SU-DHL-6 (cell line): ENCODE data around the gene ALDOA.

Source experiments
- H2AFZ ChIP-seq: fragments of 200-600 bp; sonication (generic); 2 replicates; pipeline ENCODE4 v1.6.1; 2014; ENCODE audit warnings: low read depth, mild to moderate bottlenecking, moderate library complexity, mixed read lengths, antibody characterized with exemption, low read length; ENCODE audit not compliant: severe bottlenecking
- H3F3A ChIP-seq: fragments of 200-600 bp; shearing (Covaris generic); 2 replicates; pipeline ENCODE4 v1.6.0; 2016; ENCODE audit warnings: antibody characterized with exemption, mild to moderate bottlenecking; ENCODE audit not compliant: insufficient read depth
- H3K27ac ChIP-seq: fragments of 200-600 bp; sonication (generic); 2 replicates; pipeline ENCODE4 v1.5.1; 2016; ENCODE audit warnings: low read depth, mild to moderate bottlenecking, low read length, moderate library complexity, mixed read lengths
- H3K27me3 ChIP-seq: fragments of 200-600 bp; sonication (generic), shearing (Covaris generic); 2 replicates; pipeline ENCODE4 v1.6.0; 2014; ENCODE audit warnings: mild to moderate bottlenecking, low read length
- H3K36me3 ChIP-seq: fragments of 200-600 bp; sonication (generic); 2 replicates; pipeline ENCODE4 v1.6.1; 2014; ENCODE audit warnings: mild to moderate bottlenecking, low read length, mixed read lengths
- H3K4me2 ChIP-seq: fragments of 300-600, 200-600 bp; shearing (Covaris generic), sonication (generic); 2 replicates; pipeline ENCODE4 v1.6.0; 2014; ENCODE audit warnings: low read length, low read depth, mild to moderate bottlenecking; ENCODE audit not compliant: poor library complexity, severe bottlenecking
- H3K4me3 ChIP-seq: fragments of 200-600 bp; sonication (generic); 2 replicates; pipeline ENCODE4 v1.5.1; 2014; ENCODE audit warnings: antibody characterized with exemption, low read length, mild to moderate bottlenecking, mixed read lengths; ENCODE audit not compliant: insufficient read depth, poor library complexity, severe bottlenecking
- H3K79me2 ChIP-seq: fragments of 200-600 bp; sonication (generic); 2 replicates; pipeline ENCODE4 v1.6.1; 2014; ENCODE audit warnings: mild to moderate bottlenecking, low read length, moderate library complexity; ENCODE audit not compliant: insufficient read depth
- H3K9ac ChIP-seq: fragments of 200-600 bp; sonication (generic); 2 replicates; pipeline ENCODE4 v1.7.0; 2014; ENCODE audit warnings: mild to moderate bottlenecking, low read length
- H3K9me2 ChIP-seq: fragments of 200-600 bp; sonication (generic); replicated peaks from 2 replicates; pipeline ENCODE4 v1.6.1; 2014; ENCODE audit warnings: low read length; ENCODE audit not compliant: insufficient read depth
- H3K9me3 ChIP-seq: fragments of 200-600 bp; sonication (generic); 2 replicates; pipeline ENCODE4 v1.6.1; 2014; ENCODE audit warnings: low read length, mixed read lengths; ENCODE audit not compliant: insufficient read depth
- H4K20me1 ChIP-seq: fragments of 200-600 bp; sonication (generic); 2 replicates; pipeline ENCODE4 v1.6.1; 2014; ENCODE audit warnings: low read depth, mild to moderate bottlenecking, antibody characterized with exemption, low read length, moderate library complexity, mixed read lengths
- EZH2phosphoT487 ChIP-seq: fragments of 200-600 bp; sonication (generic), shearing (Covaris generic); conservative IDR thresholded peaks from 2 replicates; pipeline ENCODE4 v1.6.1; 2018; ENCODE audit warnings: mild to moderate bottlenecking, antibody characterized with exemption, low read length, moderate library complexity, mixed read lengths
- TF ChIP-seq, protein P1 (sequence below): fragments of 200-600 bp; sonication (generic); IDR thresholded peaks from one replicate; pipeline ENCODE4 v1.5.1; 2017; ENCODE audit warnings: antibody characterized with exemption, mild to moderate bottlenecking, low read length, moderate library complexity; ENCODE audit not compliant: insufficient read depth, poor library complexity, severe bottlenecking

ALDOA gene

GRCh38 chr16:30054451-30054850 lies 11.1 kb upstream of the ALDOA start:
- TF ChIP-seq, protein P1, sequence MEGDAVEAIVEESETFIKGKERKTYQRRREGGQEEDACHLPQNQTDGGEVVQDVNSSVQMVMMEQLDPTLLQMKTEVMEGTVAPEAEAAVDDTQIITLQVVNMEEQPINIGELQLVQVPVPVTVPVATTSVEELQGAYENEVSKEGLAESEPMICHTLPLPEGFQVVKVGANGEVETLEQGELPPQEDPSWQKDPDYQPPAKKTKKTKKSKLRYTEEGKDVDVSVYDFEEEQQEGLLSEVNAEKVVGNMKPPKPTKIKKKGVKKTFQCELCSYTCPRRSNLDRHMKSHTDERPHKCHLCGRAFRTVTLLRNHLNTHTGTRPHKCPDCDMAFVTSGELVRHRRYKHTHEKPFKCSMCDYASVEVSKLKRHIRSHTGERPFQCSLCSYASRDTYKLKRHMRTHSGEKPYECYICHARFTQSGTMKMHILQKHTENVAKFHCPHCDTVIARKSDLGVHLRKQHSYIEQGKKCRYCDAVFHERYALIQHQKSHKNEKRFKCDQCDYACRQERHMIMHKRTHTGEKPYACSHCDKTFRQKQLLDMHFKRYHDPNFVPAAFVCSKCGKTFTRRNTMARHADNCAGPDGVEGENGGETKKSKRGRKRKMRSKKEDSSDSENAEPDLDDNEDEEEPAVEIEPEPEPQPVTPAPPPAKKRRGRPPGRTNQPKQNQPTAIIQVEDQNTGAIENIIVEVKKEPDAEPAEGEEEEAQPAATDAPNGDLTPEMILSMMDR, result no peak
- no peak for TF ChIP-seq EZH2phosphoT487
- no peak overlapping the region for H3K9ac ChIP-seq

GRCh38 chr16:30054959-30055553 lies 10.5 kb upstream of the ALDOA start:
- no peak overlapping the region for H3K9ac ChIP-seq
- H3K36me3 ChIP-seq, result no peaks in the 10 kb centered on the region
- H4K20me1 ChIP-seq, result no peaks in the 10 kb centered on the region
- no peak overlapping the region for H2AFZ ChIP-seq
- H3F3A ChIP-seq, result no peaks in the 10 kb centered on the region; the same call in 1 of the 2 replicates
- H3K4me3 ChIP-seq, result no peak overlapping the region
- no peak overlapping the region for H3K27ac ChIP-seq
- no peaks in the 10 kb centered on the region for H3K9me2 ChIP-seq
- H3K9me3 ChIP-seq, result no peaks in the 10 kb centered on the region
- H3K4me2 ChIP-seq, result no peak overlapping the region
- TF ChIP-seq, protein P1, result peak; percentile 71
- TF ChIP-seq EZH2phosphoT487, result no peak
- no peaks in the 10 kb centered on the region for H3K27me3 ChIP-seq
- H3K79me2 ChIP-seq, result no peaks in the 10 kb centered on the region

More at GRCh38 chr16:30054451-30054850, 11.1 kb upstream of the ALDOA start:
- Histone ChIP-seq H2AFZ (no peak overlapping the region), H3F3A (no peaks in the 10 kb centered on the region; the same call in 1 of the 2 replicates), H3K27ac (no peak overlapping the region), H3K9me2 (no peaks in the 10 kb centered on the region), H3K4me2 (no peak overlapping the region), H3K27me3 (no peaks in the 10 kb centered on the region), H3K79me2 (no peaks in the 10 kb centered on the region), H4K20me1 (no peaks in the 10 kb centered on the region), H3K4me3 (no peak overlapping the region), H3K9me3 (no peaks in the 10 kb centered on the region), H3K36me3 (no peaks in the 10 kb centered on the region)

DNA sequence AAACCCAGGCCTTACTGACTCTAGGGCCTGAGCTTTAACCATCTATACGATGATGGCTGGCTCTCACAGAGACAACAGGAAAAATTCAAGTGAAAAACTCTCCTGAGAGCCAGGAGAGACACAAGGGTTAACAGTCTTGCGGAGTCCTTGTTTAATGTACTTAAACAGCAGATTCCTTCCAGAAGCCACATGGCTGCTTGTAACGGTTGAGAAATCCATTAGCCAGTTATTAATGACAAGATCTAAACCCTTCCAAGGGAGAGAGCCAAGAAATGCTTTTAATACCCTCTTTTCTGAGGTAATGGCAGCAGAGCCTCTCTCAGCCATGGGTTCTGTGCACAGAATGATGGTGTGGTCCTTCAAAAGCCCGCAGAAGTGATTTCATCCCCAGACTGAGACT lies 5.2 kb upstream of the ALDOA start:
- Histone ChIP-seq H3K27me3 (no peaks in the 10 kb centered on the region), H3K9me3 (no peaks in the 10 kb centered on the region), H3K4me2 (no peak overlapping the region), H3K27ac (no peak overlapping the region), H3K36me3 (no peaks in the 10 kb centered on the region), H3K9ac (no peak overlapping the region), H3K79me2 (peaks cover 8% of the 10 kb centered on the region; the same call in 1 of the 2 replicates), H3K4me3 (no peak overlapping the region), H3K9me2 (no peaks in the 10 kb centered on the region), H2AFZ (no peak overlapping the region), H4K20me1 (no peaks in the 10 kb centered on the region), H3F3A (no peaks in the 10 kb centered on the region)
- no peak for TF ChIP-seq EZH2phosphoT487
- TF ChIP-seq, protein P1, result no peak
